Stimulated activated naive CD8-positive, alpha-beta T cell treated with anti-CD3 and anti-CD28 coated beads, Interleukin-15, Interleukin-2, amounts not matched to agents 100 U/mL and 50 U/mL, for 24 hours (primary cell): ENCODE measurements around the gene LIG1.

Experiments used
- ATAC-seq: fragments of 150-1000 bp; cut with Tn5 transposase; one replicate; pipeline ENCODE4 v1.10.0; 2021
- DNase-seq: peaks from one replicate; pipeline ENCODE4 v3.0.0; 2021

The LIG1 gene

DNA sequence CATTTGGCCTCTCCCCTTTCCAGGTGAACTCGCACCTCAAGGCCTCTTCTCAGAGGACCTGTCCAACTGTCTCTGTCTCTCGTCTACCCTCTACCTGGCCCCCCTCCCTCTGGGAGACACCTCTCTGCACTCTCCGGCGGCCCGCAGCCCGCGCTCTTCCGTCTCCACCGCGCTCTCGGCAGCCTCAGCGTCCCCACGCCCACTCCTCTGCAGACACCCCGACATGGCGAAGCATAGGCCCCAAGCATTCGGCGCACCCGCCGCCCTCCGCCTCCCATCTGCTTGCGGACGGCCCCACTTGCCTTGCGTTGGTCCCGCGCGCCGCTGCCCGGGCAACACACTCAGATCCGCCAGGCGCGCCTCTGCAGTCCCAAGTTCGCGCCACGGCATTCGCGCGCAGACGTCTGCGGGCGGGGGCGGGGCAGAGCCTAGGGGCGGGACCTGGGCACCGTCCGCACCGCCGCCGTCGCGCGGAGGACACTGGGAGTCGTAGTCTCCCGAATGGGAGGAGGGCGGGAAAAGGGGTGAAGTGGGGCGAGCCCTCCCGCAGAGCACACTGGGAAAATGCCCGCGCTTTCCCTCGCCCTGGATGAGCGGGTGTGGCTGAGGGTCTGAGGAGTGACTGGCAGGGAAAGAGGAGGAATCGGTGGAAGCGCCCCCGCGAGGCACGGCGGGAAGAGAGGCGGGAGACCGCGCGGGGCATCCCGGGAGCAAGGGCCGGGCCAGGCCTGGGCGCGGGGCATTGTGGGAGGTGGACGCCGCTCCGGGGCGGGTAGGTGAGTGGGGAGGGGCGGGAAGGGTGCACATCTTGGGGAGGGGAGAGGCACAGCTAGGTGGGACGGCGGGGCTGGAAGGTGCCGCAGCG lies at the start of gene LIG1, which contains the start of gene ZSWIM9:
TSS of gene LIG1 (minus strand) at position 406 of the 865 bp plus-strand sequence. CDS start 4,778 bp downstream, outside the sequence.
TSS of gene ZSWIM9 (plus strand) at position 742 of the 865 bp plus-strand sequence. CDS start 1,123 bp downstream, outside the sequence.
- ATAC-seq (peak; percentile 90), DNase-seq (peak; percentile 94)

DNA sequence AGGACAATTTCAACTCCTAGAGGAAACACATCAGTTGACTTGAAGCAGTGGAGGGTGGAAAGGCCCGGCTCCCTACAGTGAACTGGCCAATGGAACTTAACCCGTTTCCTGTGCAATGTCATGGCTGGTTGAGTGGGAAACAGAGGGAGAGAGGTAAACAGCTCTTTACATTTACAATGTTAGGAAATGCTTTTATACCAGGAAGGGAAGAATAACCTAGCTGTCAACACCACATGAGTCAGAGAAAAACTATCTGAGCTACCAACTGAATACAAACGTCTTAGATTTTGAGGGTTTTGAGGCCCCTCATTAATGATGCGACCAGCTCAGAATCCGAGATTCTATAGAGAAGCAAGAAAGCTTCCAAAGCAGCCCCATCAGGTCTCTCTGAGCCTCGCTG lies 48.9 kb upstream of the LIG1 start:
- ATAC-seq (no peak), DNase-seq (no peak)

GRCh38 chr19:48216933-48217332 lies 46.8 kb upstream of the LIG1 start:
- DNase-seq = no peak
- ATAC-seq = no peak

DNA sequence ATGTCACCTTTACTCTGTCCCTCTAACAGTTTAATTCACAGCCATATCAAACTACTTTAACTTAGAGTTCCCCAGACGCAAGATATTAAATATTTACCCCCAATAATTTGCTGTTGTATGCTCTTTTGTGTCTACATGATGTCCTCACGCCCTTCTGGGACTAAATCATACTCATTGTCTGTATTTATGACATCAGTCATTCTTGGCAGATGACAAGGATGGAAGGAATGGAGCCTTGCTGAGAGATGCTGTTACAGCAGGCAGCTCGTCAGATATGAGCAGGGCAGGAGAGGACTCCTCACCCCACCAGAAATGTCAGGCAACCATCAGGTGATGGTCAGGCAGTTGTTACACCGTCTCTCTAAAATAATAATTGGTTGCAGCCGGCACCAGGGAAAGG lies 43.8 kb upstream of the LIG1 start:
- DNase-seq = no peak
- ATAC-seq = no peak

GRCh38 chr19:48210005-48210404 lies 39.9 kb upstream of the LIG1 start:
- DNase-seq (no peak), ATAC-seq (no peak)

DNA sequence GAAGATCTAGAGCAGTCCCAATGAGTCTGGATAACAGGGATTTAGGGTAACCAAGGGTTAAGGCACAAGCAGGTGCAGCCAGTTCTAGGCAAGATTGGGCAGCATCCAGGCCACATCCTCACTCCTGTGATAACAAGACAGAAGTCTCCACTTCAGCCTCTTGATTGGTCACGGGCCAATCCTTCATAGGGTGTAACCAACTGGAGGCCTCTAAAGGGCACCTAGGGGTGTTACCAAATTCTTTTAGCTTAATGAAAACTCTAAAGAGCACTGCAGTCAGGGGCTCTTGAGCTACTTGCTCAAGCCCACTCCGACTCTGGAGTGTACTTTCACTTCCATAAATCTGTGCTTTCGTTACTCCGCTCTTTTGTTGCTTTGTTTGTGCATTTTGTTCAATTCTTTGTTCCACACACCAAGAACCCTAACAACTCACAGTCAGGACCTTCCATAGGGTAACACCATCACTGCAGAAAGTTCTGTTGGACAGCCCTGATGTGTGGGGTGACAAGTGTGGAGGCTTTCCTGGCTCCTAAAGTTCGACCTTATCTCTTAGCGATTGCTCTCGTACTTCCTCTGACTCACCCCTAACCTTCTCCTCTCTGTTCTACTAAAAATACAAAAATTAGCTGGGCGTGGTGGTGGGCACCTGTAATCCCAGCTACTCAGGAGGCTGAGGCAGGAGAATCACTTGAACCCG lies 36.4 kb upstream of the LIG1 start:
- DNase-seq (no peak), ATAC-seq (no peak)

GRCh38 chr19:48203794-48204628 lies 33.9 kb upstream of the LIG1 start:
- peak; percentile 99 for ATAC-seq
- DNase-seq = peak; percentile 93

GRCh38 chr19:48203222-48203793 lies 33.2 kb upstream of the LIG1 start:
- ATAC-seq (no peak), DNase-seq (peak; percentile 26)

DNA sequence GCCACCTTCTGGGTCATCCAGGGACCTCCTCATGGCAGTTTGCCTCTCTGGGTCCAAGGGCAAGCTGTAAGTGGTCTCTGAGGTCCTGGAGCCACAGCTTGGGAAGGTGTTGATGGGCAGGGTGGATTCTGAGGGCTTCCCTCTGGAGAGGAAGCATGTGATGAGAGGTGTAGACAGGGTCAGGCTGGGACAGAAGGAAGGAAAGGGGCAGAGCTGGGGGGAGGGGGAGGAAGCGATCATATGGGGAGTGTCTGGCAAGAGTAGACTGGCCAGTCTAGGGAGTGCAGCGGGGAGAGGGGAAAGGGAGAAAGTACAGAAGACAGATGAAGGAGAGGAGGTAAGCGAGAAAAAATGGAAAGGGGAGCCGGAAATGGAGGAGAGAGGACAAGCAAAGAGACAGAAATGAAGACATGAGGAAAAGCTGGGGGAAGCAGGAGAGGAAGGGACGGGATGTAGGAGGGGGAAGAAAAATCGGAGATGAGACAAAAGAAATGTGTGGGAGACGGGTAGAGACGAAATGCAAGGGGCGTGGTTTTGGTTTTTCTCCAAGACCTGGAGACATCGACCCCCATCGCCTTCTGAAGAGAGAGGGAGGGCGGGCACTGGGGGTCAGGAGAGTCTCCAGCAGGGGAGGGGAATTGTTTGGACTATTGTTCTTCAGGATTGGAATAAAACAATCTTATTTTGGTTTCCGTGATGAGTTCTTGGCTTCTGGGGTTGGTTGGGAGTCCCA lies 27.0 kb upstream of the LIG1 start:
- no peak for DNase-seq
- no peak for ATAC-seq

DNA sequence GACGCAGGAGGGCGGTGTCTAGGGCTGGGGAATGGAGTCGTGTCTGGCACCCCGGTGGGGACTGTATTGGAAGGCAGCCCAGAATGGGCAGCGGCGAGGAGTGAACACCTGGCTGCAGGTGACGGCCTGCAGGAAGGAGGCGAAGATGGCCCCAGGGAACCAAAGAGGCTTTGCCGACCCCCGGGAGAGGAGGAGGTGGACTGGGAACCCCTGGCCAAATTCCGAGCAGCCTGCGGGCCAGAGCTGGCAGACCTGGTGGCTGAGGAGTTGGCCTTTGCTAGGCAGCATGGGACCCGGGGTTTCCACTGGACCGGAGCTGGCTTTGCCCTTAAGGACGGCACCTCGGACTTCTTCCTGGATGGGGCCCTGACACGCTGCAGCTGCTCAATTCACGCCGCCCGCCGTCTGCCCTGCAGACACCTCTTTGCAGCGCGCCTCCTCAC lies 26.2 kb upstream of the LIG1 start:
- ATAC-seq (no peak), DNase-seq (no peak)

DNA sequence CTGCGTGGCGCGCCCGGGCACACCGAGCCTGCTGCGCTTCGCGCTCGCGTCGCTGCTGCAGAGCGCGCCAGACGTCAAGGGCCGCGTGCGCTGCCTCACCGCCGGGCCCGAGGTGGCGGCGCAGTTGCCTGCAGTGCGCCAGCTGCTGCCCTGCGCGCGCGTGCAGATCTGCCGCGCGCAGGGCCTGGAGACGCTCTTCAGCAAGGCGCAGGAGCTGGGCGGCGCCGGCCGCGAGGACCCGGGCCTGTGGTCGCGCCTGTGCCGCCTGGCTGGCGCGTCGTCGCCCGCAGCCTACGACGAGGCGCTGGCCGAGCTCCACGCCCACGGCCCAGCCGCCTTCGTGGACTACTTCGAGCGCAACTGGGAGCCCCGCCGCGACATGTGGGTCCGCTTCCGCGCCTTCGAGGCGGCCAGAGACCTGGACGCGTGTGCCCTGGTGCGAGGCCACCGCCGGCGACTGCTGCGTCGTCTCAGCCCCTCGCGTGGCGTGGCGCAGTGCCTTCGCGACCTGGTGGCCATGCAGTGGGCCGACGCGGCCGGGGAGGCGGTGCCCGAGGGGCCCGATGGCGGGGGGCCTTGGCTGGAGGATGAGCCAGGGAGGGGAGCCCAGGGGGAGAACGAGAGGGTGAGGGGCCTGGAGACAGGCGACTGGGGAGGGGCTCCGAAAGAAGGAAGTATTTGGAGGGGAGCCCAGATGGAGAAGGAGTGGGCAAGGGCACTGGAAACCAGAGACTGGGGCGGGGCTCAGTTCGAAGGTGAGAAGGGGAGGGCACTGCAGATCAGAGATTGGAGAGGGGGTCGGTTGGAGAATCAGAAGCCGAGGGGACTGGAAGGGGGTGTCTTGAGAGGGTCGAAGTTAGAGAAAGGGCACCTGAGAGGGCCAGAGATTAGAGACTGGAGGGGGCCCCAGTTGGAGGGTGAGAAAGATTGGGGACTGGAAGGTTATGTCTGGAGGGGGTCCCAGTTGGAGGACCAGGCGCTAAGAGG lies 25.0 kb upstream of the LIG1 start:
- no peak for ATAC-seq
- DNase-seq = no peak

DNA sequence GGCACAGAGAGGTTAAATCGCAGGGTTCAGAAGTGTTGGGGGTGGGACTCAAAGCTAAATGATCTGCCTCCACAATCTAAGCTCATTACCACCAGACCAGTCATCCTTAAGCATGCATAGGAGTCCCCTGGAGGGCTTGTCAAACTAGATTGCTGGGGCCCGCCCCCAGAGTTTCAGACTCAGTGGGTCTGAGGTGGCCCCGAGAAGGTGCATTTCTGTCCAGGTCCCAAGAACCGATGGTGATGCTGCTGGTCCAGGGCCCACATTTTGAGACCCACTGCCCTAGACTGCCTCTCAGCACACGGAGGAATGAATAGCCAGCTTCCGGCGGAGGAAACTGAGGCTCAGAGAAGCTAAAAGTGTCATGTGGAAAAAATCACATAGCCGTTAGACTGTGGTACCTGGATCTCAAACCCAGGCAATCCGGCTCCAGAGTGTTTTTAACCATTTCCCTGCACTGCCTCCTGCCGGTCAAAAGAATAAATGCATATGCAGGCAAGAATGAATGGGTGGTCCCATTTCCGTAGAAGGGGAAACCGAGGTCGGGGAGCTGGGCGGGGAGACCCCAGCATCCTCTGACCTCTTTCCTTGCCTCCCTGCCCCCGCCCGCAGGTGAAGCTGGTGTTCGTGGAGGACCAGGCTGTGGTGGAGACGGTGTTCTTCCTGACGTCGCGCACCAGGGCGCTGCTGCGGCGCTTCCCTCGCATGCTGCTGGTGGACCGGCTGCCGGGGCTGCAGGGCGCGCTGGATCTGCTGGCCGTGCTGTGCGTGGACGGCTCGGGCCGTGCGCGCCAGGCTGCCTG lies 24.1 kb upstream of the LIG1 start:
- DNase-seq (peak; percentile 51), ATAC-seq (no peak)

DNA sequence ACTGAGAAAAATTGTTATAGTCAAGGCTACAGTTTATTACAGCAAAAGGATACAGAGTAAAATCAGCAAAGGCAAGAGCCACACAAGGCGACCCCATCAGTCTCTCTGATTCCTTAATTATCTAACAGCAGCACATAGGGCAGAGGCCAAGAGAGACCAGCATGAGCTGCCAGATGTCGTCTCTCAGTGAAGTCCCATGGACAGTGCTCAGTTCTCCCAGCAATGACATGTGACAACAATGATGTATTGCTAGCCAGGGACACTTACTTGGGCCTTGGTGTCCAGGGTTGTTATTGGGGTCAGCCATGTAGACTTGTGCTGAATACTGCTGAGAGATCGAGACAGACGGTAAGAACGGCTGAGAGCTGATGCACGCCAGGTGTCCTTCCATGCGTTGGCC lies 22.6 kb upstream of the LIG1 start:
- ATAC-seq (no peak), DNase-seq (no peak)

GRCh38 chr19:48190885-48191284 lies 20.7 kb upstream of the LIG1 start:
- no peak for DNase-seq
- ATAC-seq = no peak

DNA sequence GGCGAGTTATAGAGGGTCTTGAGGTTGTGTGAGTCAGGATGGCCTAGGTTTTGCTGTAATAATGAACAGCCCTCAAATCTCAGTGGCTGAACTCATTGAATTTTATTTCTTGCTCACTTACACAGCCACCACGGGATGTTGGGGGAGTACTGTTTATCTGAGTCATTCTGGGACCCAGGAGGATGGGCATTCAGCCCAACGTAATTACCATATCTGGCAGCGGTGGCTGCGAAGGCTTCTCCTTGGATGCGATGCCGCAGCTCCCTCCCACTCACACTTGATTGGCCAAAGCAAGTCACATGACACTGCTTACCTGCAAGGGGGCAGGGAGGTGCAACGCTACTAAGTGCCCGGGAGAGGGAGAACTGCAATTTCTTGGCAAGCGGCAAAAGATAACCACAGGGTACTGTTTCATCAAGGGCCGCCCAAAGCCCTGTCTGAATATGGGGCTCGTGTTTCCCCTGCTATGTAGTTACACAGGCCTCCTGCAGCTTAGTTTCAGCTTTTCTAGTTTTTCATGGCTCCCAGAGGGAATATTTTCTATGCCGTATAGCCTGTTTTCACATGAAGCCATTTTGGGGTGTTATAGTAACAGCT lies 20.2 kb upstream of the LIG1 start:
- ATAC-seq (peak; percentile 73), DNase-seq (peak; percentile 56)

DNA sequence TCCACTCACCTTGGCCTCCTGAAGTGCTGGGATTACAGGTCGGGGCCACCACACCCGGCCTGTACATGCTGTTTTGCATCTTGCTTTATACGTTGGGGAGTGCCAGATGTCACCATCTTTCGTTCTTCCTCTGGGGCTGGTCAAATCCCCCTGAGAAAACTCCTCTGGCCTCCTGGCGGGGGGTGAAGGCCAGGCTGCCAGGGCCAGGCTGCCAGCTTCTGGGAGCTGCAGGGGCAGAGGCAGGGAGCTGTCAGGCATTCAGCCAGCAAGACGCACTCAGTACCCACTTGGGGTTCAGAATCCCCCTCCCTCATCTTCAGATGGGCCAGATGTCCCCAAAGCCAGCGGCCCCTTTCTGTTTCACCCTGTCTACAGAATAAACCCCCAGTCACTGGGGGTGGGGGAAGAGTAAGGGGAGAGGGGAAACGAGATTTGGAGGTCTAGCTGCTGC lies 16.4 kb upstream of the LIG1 start:
- ATAC-seq = no peak
- DNase-seq = no peak

- DNase-seq (no peak), ATAC-seq (no peak)
Observed at GRCh38 chr19:48186015-48186414, 15.9 kb upstream of the LIG1 start.

DNA sequence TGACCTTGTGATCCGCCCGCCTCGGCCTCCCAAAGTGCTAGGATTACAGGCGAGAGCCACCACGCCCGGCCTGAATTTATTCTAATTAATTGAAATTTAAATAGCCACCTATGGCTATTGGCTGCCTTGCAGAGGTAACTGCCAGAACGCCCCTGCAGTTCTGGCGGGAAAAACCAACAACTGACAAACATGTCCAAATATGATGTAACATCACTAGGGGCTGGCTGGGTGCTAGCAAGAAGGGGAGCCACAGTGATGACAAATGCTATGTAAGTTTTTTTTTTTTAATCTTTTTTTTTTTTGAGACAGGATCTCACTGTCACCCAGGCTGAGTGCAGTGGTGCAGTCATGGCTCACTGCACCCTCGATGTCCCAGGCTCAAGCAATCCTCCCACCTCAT lies 13.2 kb upstream of the LIG1 start:
- DNase-seq (no peak), ATAC-seq (no peak)

DNA sequence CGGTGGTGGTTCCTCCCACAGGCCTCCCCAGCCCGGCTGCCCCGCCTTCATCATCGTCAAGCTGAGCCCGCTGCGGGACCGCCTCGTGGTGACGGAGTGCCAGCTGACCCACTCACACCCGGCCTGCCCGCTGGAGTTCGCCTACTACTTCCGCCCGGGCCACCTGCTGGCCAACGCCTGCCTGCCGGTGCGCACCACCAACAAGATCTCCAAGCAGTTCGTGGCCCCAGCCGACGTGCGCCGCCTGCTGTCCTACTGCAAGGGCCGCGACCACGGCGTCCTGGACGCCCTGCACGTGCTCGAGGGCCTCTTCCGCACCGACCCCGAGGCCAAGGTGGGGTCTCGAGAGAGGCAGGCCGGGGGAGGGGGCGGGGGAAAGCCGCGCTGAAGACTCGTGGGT lies 12.3 kb upstream of the LIG1 start:
- DNase-seq = no peak
- no peak for ATAC-seq
